Skeletal muscle tissue (tissue), 4 donors: ENCODE measurements around the gene IRF7. TPM values are rescaled to one million over a fixed set of nuclear protein-coding genes. Genes with fewer than 3 reads are reported as not detected.

Experiments used
- H3K27ac ChIP-seq: one replicate; pipeline ENCODE4 v1.7.0; 2013; ENCODE audit warnings: mild to moderate bottlenecking, low read depth, low read length, inconsistent platforms
- H3K27me3 ChIP-seq, 3 donors: one replicate each; pipeline ENCODE4 v1.7.0; 2013; ENCODE audit warnings: low read length in 3 of 3; ENCODE audit not compliant: control insufficient read depth in 3 of 3, insufficient read depth in 3 of 3
- H3K36me3 ChIP-seq, 3 donors: one replicate each; pipeline ENCODE4 v1.7.0; 2013; ENCODE audit warnings: low read length in 3 of 3; ENCODE audit not compliant: control insufficient read depth in 3 of 3, insufficient read depth in 3 of 3
- H3K4me1 ChIP-seq, 3 donors: one replicate each; pipeline ENCODE4 v1.7.0; 2013; ENCODE audit warnings: low read length in 3 of 3, mild to moderate bottlenecking in 3 of 3; ENCODE audit not compliant: control insufficient read depth in 3 of 3, insufficient read depth in 3 of 3
- H3K4me3 ChIP-seq, 3 donors: one replicate each; pipeline ENCODE4 v1.7.0; 2013; ENCODE audit warnings: low read length in 3 of 3
- H3K9ac ChIP-seq, 3 donors: one replicate each; pipeline ENCODE4 v1.7.0; 2013; ENCODE audit warnings: low read length in 3 of 3, mild to moderate bottlenecking in 3 of 3, moderate library complexity in 2 of 3, low read depth in 1 of 3
- H3K9me3 ChIP-seq, 3 donors: one replicate each; pipeline ENCODE4 v1.7.0; 2013; ENCODE audit warnings: low read length in 3 of 3; ENCODE audit not compliant: control insufficient read depth in 3 of 3
- total RNA-seq: library from RNA; depleted of rRNA; stranded (reverse); fragments of >200 nt; gene quantifications from one replicate; pipeline ENCODE4 v1.2.3, GENCODE V29; 2014
- donor health status: Osteomylitis.

Gene IRF7
- 6.8 TPM for total RNA-seq

DNA sequence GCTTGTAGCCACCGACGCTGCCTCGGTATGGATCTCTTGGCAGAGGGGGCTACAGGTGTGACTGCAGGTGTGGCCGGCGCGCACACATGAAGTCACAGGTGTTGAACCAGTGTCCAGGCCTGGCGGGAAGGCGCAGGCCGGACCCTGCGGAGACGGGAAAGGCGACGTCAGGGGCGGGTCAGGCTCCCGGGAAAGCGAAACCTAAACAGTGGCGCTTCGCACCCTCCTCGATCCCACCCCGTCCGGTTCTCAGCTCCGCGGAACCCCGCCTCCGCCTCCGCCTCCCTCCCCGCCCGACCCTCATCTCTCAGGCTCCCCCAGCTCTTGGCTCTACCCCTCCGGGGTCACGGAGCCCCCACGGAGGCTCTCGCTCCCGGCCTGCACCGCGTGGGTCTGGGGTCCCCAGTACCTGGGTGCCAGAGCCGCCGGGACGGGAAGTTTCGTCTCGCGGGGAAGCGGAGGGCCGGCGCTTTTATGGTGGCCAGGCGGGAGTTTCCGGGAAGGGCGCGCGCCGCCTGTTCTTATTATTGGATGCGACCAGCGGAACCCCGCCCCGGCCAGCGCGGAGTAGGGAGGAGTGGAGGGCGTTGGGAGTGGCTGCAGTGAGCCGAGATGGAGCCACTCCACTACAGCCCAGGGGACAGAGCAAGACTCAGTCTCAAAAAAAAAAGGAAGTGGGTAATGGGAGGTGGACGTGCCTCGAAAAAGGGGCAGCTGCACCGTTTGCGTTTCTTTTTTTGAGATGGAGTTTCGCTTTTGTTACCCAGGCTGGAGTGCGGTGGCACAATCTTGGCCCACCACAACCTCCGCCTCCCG, at the start of gene IRF7:
TSS of gene IRF7 (minus strand) at position 447 of the 816 bp plus-strand sequence. CDS start 586 bp downstream, outside the sequence.
- Histone ChIP-seq H3K27me3 (no peaks in the 10 kb centered on the region), H3K9me3 (no peaks in the 10 kb centered on the region), H3K4me1 (peaks cover 35 to 44% (median 37%) of the 10 kb centered on the region in 3 donors), H3K36me3 (peaks cover 16 to 25% (median 23%) of the 10 kb centered on the region in 3 donors), H3K9ac (peak within 1 kb of the TSS; percentile 85 to 92 (median 90)), H3K4me3 (peak within 1 kb of the TSS; percentile 85 to 94 (median 91)), H3K27ac (peak within 1 kb of the TSS; percentile 92)

DNA sequence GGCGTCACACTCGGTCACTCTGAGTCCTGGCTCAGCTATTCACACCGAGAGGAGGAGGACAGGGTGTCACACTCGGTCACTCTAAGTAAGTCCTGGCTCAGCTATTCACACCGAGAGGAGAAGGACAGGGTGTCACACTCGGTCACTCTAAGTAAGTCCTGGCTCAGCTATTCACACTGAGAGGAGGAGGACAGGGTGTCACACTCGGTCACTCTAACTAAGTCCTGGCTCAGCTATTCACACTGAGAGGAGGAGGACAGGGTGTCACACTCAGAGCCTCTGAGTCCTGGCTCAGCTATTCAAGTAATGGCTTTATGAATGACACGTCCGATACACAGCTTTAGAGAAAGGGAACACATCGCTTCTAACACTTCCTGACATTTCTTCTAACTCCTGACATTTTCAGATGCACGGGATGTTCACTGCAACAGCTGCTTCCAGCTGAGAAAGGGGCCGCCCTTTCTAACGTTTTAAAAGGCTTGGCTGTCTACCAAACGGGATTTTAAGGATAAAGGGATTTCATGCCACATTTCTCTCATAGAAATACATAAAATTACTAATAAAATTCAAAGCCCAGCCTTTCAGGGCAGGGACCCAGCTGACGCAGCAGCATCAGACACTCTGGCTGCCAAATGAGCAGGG, 49.4 kb upstream of the IRF7 start:
- Histone ChIP-seq H3K27me3 (no peaks in the 10 kb centered on the region), H3K36me3 (peaks cover 0 to 13% (median 7%) of the 10 kb centered on the region in 3 donors), H3K4me3 (peak overlapping the region; percentile 28 to 52 (median 43)), H3K9ac (peak overlapping the region in 1 of 3 donors; percentile 68), H3K27ac (peak overlapping the region; percentile 37), H3K4me1 (peaks cover 10 to 21% (median 15%) of the 10 kb centered on the region in 3 donors), H3K9me3 (no peaks in the 10 kb centered on the region)

DNA sequence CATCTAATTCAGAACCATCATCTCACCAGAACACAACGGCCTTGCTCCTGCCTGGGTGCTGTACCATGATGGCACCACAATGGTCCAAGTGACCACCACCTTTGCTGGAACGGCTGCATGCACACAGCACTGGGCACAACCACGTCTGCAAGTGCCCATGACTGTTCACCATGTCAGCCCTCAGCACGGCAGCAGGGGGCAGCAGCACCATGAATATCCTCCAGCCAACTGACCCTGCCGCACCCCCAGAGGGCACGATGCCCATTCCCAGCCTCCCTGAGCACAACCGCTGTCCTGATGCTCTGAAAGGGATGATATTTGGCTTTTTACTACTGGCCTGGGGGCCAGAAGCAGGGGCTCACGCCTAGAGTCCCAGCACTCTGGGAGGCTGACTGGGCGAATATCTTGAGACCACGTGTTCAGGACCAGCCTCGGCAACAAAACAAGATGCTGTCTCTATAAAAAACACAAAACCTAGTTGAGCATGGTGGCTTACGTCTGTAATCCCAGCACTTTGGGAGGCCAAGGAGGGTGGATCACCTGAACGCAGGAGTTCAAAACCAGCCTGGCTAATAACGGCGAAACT, 47.0 kb upstream of the IRF7 start:
- Histone ChIP-seq H3K4me3 (no peak overlapping the region), H3K36me3 (peaks cover 0 to 16% (median 9%) of the 10 kb centered on the region in 3 donors)

DNA sequence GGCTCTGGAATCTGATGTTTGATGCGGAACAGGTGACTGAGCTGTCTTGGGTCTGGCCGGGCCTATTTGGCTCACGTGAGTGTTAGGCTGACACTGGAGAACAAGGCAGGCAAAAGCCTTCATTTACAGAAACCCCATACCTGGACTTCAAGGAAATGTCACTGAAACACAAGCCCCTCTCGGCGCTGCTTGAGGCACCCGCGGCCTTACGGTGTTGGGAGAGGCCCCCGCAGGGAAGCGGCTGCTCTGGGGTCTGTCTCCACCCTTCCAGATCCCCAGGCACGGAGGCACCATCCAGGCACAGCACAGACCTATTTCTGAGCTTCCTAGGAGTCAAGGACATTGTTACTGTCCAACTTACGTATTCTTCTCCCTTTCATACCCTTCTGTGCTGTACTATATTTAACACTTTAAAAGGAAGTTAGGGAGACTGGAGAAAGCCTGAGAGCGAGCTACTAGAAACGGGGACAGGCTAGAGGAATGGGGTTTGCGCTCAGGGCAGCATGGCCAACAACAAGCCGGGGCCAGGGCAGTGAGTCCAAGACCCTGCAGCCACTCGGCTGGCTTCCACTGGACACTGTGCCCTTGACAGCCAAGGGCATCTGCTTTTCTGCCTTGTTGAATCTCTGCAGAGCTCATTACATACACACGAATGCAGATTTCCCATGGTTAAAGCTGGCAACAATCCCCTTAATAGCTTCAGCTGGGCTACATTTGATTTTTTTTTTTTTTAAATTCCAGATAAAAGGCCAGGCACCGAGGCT, 45.1 kb upstream of the IRF7 start:
- Histone ChIP-seq H3K4me1 (peaks cover 8 to 19% (median 11%) of the 10 kb centered on the region in 3 donors), H3K36me3 (peaks cover 0 to 17% (median 8%) of the 10 kb centered on the region in 3 donors), H3K4me3 (no peak overlapping the region), H3K9me3 (no peaks in the 10 kb centered on the region), H3K9ac (no peak overlapping the region), H3K27ac (no peak overlapping the region), H3K27me3 (no peaks in the 10 kb centered on the region)

More for the DNA sequence above, 47.0 kb upstream of the IRF7 start:
- H3K9ac ChIP-seq, result no peak overlapping the region
- H3K27ac ChIP-seq, result no peak overlapping the region
- peaks cover 10 to 21% (median 15%) of the 10 kb centered on the region in 3 donors for H3K4me1 ChIP-seq
- H3K9me3 ChIP-seq, result no peaks in the 10 kb centered on the region
- no peaks in the 10 kb centered on the region for H3K27me3 ChIP-seq

DNA sequence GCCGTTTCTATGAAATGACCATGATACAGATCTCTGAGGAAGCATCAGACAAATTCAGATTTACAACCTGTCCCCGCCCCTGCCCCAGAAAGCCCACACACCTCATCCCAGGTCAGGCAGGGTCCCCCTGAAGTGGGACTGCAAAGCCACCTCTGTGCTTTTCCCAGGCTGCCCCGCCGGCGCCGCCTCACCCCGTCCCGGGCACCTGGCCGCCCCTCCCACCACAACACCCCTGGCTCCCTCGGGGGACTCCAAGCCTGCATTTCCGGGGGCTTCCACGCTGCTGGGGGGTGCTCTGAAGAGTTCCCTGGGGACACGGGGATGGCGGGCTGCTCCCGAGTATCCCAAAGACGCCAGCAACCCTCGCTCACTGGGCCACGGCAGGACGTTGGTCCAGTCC, 44.5 kb upstream of the IRF7 start:
- H3K27me3 ChIP-seq, result no peaks in the 10 kb centered on the region
- peaks cover 0 to 15% (median 8%) of the 10 kb centered on the region in 3 donors for H3K36me3 ChIP-seq
- no peaks in the 10 kb centered on the region for H3K9me3 ChIP-seq
- H3K4me3 ChIP-seq, result no peak overlapping the region
- no peak overlapping the region for H3K27ac ChIP-seq
- no peak overlapping the region for H3K9ac ChIP-seq
- H3K4me1 ChIP-seq, result peaks cover 2 to 13% (median 5%) of the 10 kb centered on the region in 3 donors

DNA sequence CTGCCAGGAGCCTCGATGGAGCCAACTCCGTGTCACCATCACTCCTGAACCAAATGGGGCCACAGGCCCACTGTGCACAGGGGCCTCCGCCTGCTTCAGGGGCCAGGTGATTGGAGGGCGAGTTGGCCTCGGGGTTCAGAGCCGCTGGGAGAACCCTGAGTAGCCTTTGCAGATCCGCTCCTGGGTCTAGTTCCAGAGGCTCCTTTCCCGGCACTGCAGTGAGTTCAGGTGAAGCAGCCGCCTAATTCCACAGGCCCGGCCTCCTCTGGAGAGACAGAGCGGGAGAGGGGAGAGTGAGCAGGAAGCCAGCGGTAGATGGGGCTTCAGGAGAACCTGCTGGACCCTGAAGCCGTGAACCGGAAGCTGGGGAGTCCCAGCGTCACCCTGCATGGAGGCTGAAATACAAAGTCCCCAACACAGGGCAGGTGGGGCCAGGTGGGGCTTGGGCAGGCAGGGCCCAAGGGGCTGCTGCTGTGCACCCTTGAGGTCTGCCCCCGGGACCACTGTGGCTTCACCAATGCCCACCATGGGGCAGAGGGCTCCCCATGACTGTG, 43.9 kb upstream of the IRF7 start:
- no peaks in the 10 kb centered on the region for H3K27me3 ChIP-seq
- peaks cover 0 to 15% (median 8%) of the 10 kb centered on the region in 3 donors for H3K36me3 ChIP-seq
- peaks cover 0 to 10% (median 3%) of the 10 kb centered on the region in 3 donors for H3K4me1 ChIP-seq
- H3K9me3 ChIP-seq, result no peaks in the 10 kb centered on the region
- no peak overlapping the region for H3K4me3 ChIP-seq
- no peak overlapping the region for H3K27ac ChIP-seq
- H3K9ac ChIP-seq, result no peak overlapping the region

DNA sequence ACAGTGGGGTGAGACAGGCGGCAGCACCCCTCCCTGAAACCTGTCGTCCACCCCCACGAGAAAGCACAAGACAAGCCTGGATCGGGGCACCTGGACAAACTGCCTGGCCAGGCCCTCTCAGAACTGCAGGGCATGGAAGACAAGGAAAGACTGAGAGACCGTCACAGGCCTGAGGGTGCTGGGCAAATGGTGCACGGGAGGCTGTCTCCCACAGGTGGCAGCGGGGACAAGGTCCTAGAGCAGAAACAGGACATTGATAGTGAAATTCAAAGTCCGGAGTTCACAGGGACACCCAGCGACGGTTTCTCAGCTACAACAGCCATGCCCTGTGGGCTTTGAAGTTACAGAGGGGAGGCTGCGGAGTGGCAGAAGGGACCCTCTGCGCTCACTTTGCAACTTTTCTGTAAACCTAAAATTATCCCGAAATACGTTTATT, 42.0 kb upstream of the IRF7 start:
- Histone ChIP-seq H3K36me3 (peaks cover 7 to 9% (median 7%) of the 10 kb centered on the region in 3 donors), H3K27ac (no peak overlapping the region), H3K9me3 (no peaks in the 10 kb centered on the region), H3K9ac (no peak overlapping the region), H3K4me1 (peaks cover 0 to 8% (median 3%) of the 10 kb centered on the region in 3 donors), H3K4me3 (no peak overlapping the region), H3K27me3 (no peaks in the 10 kb centered on the region)

DNA sequence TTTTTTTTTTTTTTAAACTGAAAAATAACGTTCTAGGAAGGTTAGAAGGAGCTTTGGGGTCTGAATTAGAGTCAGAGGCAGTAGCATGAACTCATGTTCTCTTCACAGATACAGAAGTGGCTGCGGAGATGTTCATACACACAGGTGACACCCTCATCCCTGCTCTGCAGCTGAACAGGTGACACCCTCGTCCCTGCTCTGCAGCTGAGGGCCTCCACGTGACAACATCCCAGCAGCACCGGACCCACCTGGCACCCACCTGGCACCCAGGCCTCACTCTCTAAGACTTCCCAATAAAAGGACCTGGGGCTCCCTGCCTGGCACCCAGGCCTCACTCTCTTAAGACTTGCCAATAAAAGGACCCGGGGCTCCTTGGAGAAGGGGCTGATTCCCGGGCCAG, 41.1 kb upstream of the IRF7 start:
- Histone ChIP-seq H3K4me1 (peaks cover 0 to 6% (median 3%) of the 10 kb centered on the region in 3 donors), H3K4me3 (no peak overlapping the region), H3K36me3 (peaks cover 5 to 10% (median 7%) of the 10 kb centered on the region in 3 donors), H3K27me3 (no peaks in the 10 kb centered on the region), H3K27ac (no peak overlapping the region), H3K9ac (no peak overlapping the region), H3K9me3 (no peaks in the 10 kb centered on the region)

DNA sequence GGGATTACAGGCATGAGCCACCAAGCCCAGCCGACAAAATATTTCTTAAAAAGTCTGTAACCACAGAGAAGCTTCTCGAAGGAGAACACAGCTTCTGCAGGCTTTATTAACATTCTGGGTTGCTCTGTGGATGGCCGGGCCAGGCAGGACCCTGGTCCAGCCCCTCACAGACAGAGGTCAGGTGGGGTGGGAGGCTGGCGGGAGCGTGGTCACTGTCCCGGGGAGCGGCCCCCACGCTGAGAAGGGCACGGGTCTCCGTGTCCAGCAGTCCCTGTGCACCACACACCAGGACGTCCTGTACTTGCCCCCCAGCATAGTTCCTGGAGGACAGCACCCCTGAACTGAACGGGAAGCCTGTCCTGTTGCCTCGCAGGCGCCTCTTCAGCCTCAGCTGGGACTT, 40.7 kb upstream of the IRF7 start:
- Histone ChIP-seq H3K36me3 (peaks cover 5 to 9% (median 7%) of the 10 kb centered on the region in 3 donors), H3K27me3 (no peaks in the 10 kb centered on the region), H3K4me3 (no peak overlapping the region), H3K4me1 (peaks cover 0 to 6% (median 3%) of the 10 kb centered on the region in 3 donors), H3K27ac (no peak overlapping the region), H3K9ac (no peak overlapping the region), H3K9me3 (no peaks in the 10 kb centered on the region)
